Measurements from ENCODE around the gene CARMIL3. TPM values are rescaled to one million over a fixed set of nuclear protein-coding genes. Genes with fewer than 3 reads are reported as not detected.

CARMIL3 gene, protein sequence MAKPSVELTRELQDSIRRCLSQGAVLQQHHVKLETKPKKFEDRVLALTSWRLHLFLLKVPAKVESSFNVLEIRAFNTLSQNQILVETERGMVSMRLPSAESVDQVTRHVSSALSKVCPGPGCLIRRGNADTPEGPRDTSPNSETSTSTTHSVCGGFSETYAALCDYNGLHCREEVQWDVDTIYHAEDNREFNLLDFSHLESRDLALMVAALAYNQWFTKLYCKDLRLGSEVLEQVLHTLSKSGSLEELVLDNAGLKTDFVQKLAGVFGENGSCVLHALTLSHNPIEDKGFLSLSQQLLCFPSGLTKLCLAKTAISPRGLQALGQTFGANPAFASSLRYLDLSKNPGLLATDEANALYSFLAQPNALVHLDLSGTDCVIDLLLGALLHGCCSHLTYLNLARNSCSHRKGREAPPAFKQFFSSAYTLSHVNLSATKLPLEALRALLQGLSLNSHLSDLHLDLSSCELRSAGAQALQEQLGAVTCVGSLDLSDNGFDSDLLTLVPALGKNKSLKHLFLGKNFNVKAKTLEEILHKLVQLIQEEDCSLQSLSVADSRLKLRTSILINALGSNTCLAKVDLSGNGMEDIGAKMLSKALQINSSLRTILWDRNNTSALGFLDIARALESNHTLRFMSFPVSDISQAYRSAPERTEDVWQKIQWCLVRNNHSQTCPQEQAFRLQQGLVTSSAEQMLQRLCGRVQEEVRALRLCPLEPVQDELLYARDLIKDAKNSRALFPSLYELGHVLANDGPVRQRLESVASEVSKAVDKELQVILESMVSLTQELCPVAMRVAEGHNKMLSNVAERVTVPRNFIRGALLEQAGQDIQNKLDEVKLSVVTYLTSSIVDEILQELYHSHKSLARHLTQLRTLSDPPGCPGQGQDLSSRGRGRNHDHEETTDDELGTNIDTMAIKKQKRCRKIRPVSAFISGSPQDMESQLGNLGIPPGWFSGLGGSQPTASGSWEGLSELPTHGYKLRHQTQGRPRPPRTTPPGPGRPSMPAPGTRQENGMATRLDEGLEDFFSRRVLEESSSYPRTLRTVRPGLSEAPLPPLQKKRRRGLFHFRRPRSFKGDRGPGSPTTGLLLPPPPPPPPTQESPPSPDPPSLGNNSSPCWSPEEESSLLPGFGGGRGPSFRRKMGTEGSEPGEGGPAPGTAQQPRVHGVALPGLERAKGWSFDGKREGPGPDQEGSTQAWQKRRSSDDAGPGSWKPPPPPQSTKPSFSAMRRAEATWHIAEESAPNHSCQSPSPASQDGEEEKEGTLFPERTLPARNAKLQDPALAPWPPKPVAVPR (N-terminal part only)
- 0.48 to 0.59 TPM (median 0.49 TPM) in 5 replicates for total RNA-seq (2022; extraction: Qiagen RNA extraction)

DNA sequence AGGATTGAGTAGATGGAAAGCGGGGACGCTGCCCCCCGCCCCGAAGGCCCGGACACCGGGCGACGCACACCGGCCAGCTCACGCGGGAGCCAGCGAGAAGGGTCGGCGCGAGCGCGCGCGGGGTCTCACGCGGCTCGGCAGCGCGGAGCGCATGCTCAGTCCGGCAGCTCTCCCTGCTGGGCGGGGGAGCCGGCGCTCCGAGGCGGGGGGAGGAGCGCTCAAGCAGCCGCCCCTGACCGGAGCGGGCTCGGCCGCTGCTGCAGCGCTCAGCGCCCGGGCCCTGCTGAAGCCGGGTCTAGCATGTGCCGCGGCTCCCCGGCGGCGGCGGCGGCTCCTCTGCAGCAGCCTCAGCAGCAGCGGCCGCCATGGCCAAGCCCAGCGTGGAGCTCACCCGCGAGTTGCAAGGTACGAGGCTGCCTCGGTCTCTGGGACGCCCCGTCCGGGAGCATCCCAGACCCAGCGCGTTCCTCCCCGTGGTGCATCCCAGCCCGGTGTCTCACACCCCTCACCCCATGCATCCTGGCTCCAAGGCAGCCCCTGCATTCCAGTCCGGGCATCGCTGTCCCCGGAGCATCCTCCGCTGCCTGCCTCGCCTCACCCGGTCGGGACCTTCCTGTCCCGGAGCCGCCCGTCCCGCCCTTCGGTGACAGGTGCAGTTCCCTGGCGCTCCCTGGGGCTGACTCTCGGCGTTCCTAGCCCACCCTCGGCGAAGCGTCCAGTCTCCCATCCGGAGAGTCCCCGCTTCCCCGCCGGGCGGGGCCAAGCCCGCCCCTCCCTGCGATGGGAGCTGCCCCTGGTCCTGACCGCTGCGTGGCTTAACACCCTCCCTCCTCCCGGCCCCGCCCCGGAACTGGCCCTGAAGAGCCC lies at the start of gene CARMIL3:
TSS of gene CARMIL3 (plus strand) at position 221 of the 867 bp plus-strand sequence. CDS start at position 366, 145 bp downstream.

GRCh38 chr14:24071144-24071697 lies 19.4 kb downstream of the CARMIL3 start, which contains the start of gene CPNE6:
Gene CPNE6 (plus strand): TSS chr14:24071562. CDS start chr14:24072937, 1,375 bp downstream.

DNA sequence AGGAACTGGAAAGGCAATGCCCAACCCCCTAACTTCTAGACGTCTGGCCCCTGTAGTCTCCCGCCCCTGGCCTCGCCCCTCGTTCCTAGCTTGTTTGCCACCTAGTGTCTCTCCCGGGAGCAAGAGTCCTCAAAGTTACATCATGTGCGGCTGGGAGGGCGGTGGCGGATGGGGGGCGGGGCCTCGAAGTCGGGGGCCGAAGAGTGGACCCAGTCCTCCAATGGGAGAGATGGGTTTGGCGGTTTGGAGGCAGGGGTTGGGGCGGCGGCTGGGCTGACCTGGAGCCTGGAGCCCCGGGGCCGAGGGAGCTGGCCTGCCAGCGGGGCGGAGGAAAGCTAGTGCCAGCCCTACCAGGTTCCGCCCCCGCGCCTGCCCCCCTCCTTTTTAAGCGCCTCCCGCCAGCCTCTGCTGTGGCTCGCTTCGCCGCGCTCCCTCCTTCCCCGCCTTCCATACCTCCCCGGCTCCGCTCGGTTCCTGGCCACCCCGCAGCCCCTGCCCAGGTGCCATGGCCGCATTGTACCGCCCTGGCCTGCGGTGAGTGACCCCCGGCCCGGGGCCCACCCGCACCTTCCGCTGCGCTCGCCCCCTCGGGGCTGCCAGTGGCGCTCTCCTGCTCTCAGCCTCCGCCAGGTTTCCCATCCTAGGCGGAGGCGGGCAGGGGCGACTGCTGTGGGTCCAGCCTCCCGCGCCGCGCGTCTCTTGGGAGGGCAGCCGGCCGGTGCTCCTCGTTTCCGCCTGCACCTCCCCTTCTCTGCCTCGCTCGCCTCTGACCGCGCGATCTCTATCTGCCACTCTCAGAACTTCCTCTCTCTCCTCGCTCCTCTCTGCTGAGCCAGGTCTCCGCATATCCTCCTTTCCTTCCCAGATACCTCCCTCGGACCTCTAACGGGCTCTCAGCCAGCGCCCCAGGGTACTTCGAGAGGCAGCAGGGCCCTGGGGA lies 42.4 kb downstream of the CARMIL3 start, which contains the start of gene PCK2:
TSS of gene PCK2 (plus strand) at position 411 of the 940 bp plus-strand sequence. CDS start at position 506, 95 bp downstream.

GRCh38 chr14:24114532-24115421 lies 63.0 kb downstream of the CARMIL3 start, which contains the start of the genes DCAF11 and NRL:
Gene DCAF11 (plus strand): TSS chr14:24114777. CDS start chr14:24115595, 818 bp downstream.
Gene NRL (minus strand): TSS chr14:24114949. CDS start chr14:24082848, 32,101 bp downstream.

Other genes starting within 250 kb of the CARMIL3 start
- 45.3 to 49.8 TPM (median 47.9 TPM) in 5 replicates for gene DHRS4, start 98.2 kb upstream of the CARMIL3 start, total RNA-seq (2022; extraction: Qiagen RNA extraction)
- 23.3 to 33.2 TPM (median 30.8 TPM) in 5 replicates for gene DHRS4L2, start 63.1 kb upstream of the CARMIL3 start, total RNA-seq (2022; extraction: Qiagen RNA extraction)
- 0.05 to 0.12 TPM (median 0.06 TPM) in 4 of 5 replicates, not detected in the other for gene CPNE6, start 19.6 kb downstream of the CARMIL3 start, total RNA-seq (2022; extraction: Qiagen RNA extraction)
- gene PCK2, start 42.3 kb downstream of the CARMIL3 start, total RNA-seq (2022; extraction: Qiagen RNA extraction) = 17.2 to 22.3 TPM (median 20.2 TPM) in 5 replicates
- gene DCAF11, start 62.8 kb downstream of the CARMIL3 start, total RNA-seq (2022; extraction: Qiagen RNA extraction) = 20.3 to 26.4 TPM (median 20.7 TPM) in 5 replicates
- 0.74 to 1.1 TPM (median 0.98 TPM) in 5 replicates for gene NRL, start 62.9 kb downstream of the CARMIL3 start, total RNA-seq (2022; extraction: Qiagen RNA extraction)
- gene FITM1, start 78.7 kb downstream of the CARMIL3 start, total RNA-seq (2022; extraction: Qiagen RNA extraction) = 0.10 to 0.13 TPM in 2 of 5 replicates, not detected in the others
- 158 to 182 TPM (median 161 TPM) in 5 replicates for gene PSME1, start 84.2 kb downstream of the CARMIL3 start, total RNA-seq (2022; extraction: Qiagen RNA extraction)
- gene EMC9, start 89.6 kb downstream of the CARMIL3 start, total RNA-seq (2022; extraction: Qiagen RNA extraction) = 46.5 to 62.7 TPM (median 58.0 TPM) in 5 replicates
- gene PSME2, start 94.6 kb downstream of the CARMIL3 start, total RNA-seq (2022; extraction: Qiagen RNA extraction) = 150 to 197 TPM (median 159 TPM) in 5 replicates
- gene RNF31, start 95.5 kb downstream of the CARMIL3 start, total RNA-seq (2022; extraction: Qiagen RNA extraction) = 20.3 to 33.7 TPM (median 32.3 TPM) in 5 replicates
- gene IRF9, start 109.3 kb downstream of the CARMIL3 start, total RNA-seq (2022; extraction: Qiagen RNA extraction) = 15.6 to 20.2 TPM (median 16.5 TPM) in 5 replicates
- 2.7 to 5.3 TPM (median 3.3 TPM) in 5 replicates for gene REC8, start 120.1 kb downstream of the CARMIL3 start, total RNA-seq (2022; extraction: Qiagen RNA extraction)
- gene IPO4, start 136.8 kb downstream of the CARMIL3 start, total RNA-seq (2022; extraction: Qiagen RNA extraction) = 75.4 to 87.1 TPM (median 80.0 TPM) in 5 replicates
- 60.6 to 69.9 TPM (median 64.6 TPM) in 5 replicates for gene TM9SF1, start 143.4 kb downstream of the CARMIL3 start, total RNA-seq (2022; extraction: Qiagen RNA extraction)
- gene TSSK4, start 153.7 kb downstream of the CARMIL3 start, total RNA-seq (2022; extraction: Qiagen RNA extraction) = not detected in 5 replicates
- gene CHMP4A, start 161.5 kb downstream of the CARMIL3 start, total RNA-seq (2022; extraction: Qiagen RNA extraction) = 78.2 to 100.0 TPM (median 79.3 TPM) in 5 replicates
- gene MDP1, start 164.1 kb downstream of the CARMIL3 start, total RNA-seq (2022; extraction: Qiagen RNA extraction) = 28.9 to 33.7 TPM (median 31.1 TPM) in 5 replicates
- 433 to 471 TPM (median 446 TPM) in 5 replicates for gene NEDD8, start 180.4 kb downstream of the CARMIL3 start, total RNA-seq (2022; extraction: Qiagen RNA extraction)
- gene GMPR2, start 180.9 kb downstream of the CARMIL3 start, total RNA-seq (2022; extraction: Qiagen RNA extraction) = 53.0 to 66.2 TPM (median 54.3 TPM) in 5 replicates
- 33.4 to 37.5 TPM (median 36.9 TPM) in 5 replicates for gene TINF2, start 190.6 kb downstream of the CARMIL3 start, total RNA-seq (2022; extraction: Qiagen RNA extraction)
- 0.93 to 1.8 TPM (median 1.1 TPM) in 5 replicates for gene TGM1, start 211.2 kb downstream of the CARMIL3 start, total RNA-seq (2022; extraction: Qiagen RNA extraction)
- gene RABGGTA, start 219.6 kb downstream of the CARMIL3 start, total RNA-seq (2022; extraction: Qiagen RNA extraction) = 15.8 to 17.3 TPM (median 16.6 TPM) in 5 replicates
- gene DHRS1, start 247.8 kb downstream of the CARMIL3 start, total RNA-seq (2022; extraction: Qiagen RNA extraction) = 9.9 to 12.1 TPM (median 12.0 TPM) in 5 replicates
- gene NOP9, start 247.8 kb downstream of the CARMIL3 start, total RNA-seq (2022; extraction: Qiagen RNA extraction) = 13.4 to 16.4 TPM (median 14.4 TPM) in 5 replicates